ENCODE data around the gene KCNK6. TPM values are rescaled to one million over a fixed set of nuclear protein-coding genes. Genes with fewer than 3 reads are reported as not detected.

The KCNK6 gene
- total and polyA plus RNA-seq, 4 donors, result 3.0 to 10.8 (median 8.5) TPM

DNA sequence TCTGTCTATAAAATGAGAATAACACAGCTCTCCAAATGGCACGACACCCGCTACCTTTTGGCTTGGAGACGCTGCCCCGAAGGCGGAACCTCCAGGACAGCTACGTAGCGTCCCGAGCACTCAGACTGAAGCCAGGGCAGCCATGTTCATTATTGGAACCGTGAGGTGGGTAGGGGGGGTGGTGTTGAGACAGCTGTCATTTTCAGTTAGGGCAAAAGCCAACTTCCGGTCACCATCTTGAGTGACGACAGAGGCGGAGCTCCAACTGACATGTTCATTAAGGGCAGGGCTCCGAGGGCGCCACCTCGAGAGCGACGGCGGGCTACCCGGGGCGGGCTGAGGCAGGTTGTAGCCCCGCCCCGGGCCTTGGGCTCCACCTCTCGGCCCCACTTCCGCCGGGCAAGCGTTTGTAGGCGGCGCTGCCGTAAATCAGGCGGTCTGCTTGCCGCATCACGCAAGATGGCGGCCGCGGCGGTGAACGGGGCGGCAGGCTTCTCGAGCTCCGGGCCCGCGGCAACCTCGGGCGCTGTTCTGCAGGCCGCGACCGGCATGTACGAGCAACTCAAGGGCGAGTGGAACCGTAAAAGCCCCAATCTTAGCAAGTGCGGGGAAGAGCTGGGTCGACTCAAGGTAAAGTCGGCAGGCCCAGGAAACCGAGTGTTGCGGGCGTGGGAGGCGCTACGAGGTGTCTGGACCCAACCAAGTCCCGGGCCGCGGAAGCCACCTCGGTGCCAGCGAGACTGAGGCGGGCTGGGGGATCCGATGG is 54.9 kb downstream of the KCNK6 start, which contains the start of gene PSMD8:
Gene PSMD8, plus strand, starts transcription at position 240 of the 766 bp plus-strand sequence. Its CDS starts 31 bp downstream, at position 271.
- ATAC-seq (ENCODE audit: insufficient read depth, low FRiP score) (peak; percentile 100), DNase-seq (peak; percentile 99 to 100 (median 99))
- H3K27ac ChIP-seq (ENCODE audit: low read depth in 1 of 2, low read length in 1 of 2), result peak within 1 kb of the TSS; percentile 91 to 94
- WGBS, 2 donors, result 1% methylated on average over 59 to 65 of the region's 65 CpGs
- peaks cover 0 to 4% (median 3%) of the 10 kb centered on the region in 3 donors for H3K27me3 ChIP-seq (ENCODE audit: control insufficient read depth in 3 of 3, insufficient read depth in 3 of 3, low read length in 2 of 3)
- H3K4me1 ChIP-seq (ENCODE audit: control insufficient read depth in 5 of 5, insufficient read depth in 5 of 5, low read length in 5 of 5), result peaks cover 5 to 14% (median 9%) of the 10 kb centered on the region in 5 donors
- H3K9ac ChIP-seq (ENCODE audit: insufficient read depth in 1 of 2, low read length in 2 of 2), result peak within 1 kb of the TSS; percentile 91 to 93
- TF ChIP-seq, protein P1, sequence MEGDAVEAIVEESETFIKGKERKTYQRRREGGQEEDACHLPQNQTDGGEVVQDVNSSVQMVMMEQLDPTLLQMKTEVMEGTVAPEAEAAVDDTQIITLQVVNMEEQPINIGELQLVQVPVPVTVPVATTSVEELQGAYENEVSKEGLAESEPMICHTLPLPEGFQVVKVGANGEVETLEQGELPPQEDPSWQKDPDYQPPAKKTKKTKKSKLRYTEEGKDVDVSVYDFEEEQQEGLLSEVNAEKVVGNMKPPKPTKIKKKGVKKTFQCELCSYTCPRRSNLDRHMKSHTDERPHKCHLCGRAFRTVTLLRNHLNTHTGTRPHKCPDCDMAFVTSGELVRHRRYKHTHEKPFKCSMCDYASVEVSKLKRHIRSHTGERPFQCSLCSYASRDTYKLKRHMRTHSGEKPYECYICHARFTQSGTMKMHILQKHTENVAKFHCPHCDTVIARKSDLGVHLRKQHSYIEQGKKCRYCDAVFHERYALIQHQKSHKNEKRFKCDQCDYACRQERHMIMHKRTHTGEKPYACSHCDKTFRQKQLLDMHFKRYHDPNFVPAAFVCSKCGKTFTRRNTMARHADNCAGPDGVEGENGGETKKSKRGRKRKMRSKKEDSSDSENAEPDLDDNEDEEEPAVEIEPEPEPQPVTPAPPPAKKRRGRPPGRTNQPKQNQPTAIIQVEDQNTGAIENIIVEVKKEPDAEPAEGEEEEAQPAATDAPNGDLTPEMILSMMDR (IDR thresholded peaks at IDR 0.05; ENCODE audit: control extremely low read depth, extremely low read depth), result no peak
- peaks cover 0 to 15% (median 9%) of the 10 kb centered on the region in 4 donors for H3K36me3 ChIP-seq (ENCODE audit: control insufficient read depth in 4 of 4, insufficient read depth in 4 of 4, low read length in 4 of 4)
- H3K4me3 ChIP-seq, result peak within 1 kb of the TSS; percentile 89
- no peaks in the 10 kb centered on the region for H3K9me3 ChIP-seq (ENCODE audit: control insufficient read depth in 4 of 4, insufficient read depth in 3 of 4, low read length in 3 of 4)

DNA sequence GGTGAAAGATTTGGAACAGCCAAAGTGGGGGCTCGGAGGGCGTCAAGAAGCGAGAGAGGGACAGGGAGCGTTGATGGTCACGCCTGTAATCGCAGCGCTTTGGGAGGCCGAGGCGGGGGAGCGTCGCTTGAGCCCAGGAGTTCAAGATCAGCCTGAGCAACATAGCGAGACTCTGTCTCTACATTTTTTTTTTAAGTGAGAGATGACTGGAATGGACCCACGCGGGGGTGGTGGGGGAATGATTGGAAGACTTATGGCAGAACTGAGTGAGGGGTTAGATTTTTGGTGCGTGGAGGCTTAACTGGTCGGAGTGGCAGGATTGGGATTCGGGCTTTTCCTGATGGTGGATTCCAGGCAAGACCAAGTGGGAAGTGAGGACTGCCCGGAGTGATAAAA is 55.5 kb downstream of the KCNK6 start:
- TF ChIP-seq, protein P1 (IDR thresholded peaks at IDR 0.05; ENCODE audit: control extremely low read depth, extremely low read depth), result no peak
- ATAC-seq (ENCODE audit: insufficient read depth, low FRiP score) (no peak), DNase-seq (no peak)
- H3K27me3 ChIP-seq (ENCODE audit: control insufficient read depth in 3 of 3, insufficient read depth in 3 of 3, low read length in 2 of 3), result no peaks in the 10 kb centered on the region
- H3K9ac ChIP-seq (ENCODE audit: insufficient read depth in 1 of 2, low read length in 2 of 2), result peak overlapping the region; percentile 91 to 93
- H3K36me3 ChIP-seq (ENCODE audit: control insufficient read depth in 4 of 4, insufficient read depth in 4 of 4, low read length in 4 of 4), result peaks cover 0 to 17% (median 11%) of the 10 kb centered on the region in 4 donors
- peaks cover 5 to 14% (median 9%) of the 10 kb centered on the region in 5 donors for H3K4me1 ChIP-seq (ENCODE audit: control insufficient read depth in 5 of 5, insufficient read depth in 5 of 5, low read length in 5 of 5)
- H3K4me3 ChIP-seq, result peak overlapping the region; percentile 89
- 1 to 2% methylated on average over 18 of the region's 18 CpGs for WGBS, 2 donors
- no peaks in the 10 kb centered on the region for H3K9me3 ChIP-seq (ENCODE audit: control insufficient read depth in 4 of 4, insufficient read depth in 3 of 4, low read length in 3 of 4)
- peak overlapping the region; percentile 91 to 94 for H3K27ac ChIP-seq (ENCODE audit: low read depth in 1 of 2, low read length in 1 of 2)

DNA sequence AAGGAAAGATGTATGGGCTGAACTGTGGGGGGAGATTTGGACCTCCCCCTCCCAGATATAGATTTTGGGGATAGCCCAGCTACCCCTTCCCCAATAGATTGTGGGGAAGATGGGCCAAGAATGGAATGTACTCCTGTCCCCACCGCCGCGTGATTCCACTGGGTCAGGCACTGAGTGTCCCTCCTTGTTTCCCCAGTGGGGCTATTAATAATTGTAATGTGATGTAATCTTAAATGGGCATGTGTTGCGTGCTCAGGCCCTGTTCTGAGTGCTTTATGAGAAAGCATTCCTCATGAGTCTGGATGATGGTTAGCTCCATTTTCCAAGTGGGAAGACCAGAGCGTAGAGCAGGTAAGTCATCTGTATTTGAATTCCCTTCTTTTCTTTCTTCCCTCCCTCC is 56.1 kb downstream of the KCNK6 start:
- no peak for DNase-seq
- Histone ChIP-seq H3K4me1 (ENCODE audit: control insufficient read depth in 5 of 5, insufficient read depth in 5 of 5, low read length in 5 of 5) (peaks cover 5 to 14% (median 9%) of the 10 kb centered on the region in 5 donors), H3K4me3 (peak overlapping the region; percentile 89), H3K27ac (ENCODE audit: low read depth in 1 of 2, low read length in 1 of 2) (peak overlapping the region in 1 of 2 donors; percentile 94), H3K9me3 (ENCODE audit: control insufficient read depth in 4 of 4, insufficient read depth in 3 of 4, low read length in 3 of 4) (no peaks in the 10 kb centered on the region), H3K27me3 (ENCODE audit: control insufficient read depth in 3 of 3, insufficient read depth in 3 of 3, low read length in 2 of 3) (no peaks in the 10 kb centered on the region), H3K9ac (ENCODE audit: insufficient read depth in 1 of 2, low read length in 2 of 2) (peak overlapping the region; percentile 91 to 93), H3K36me3 (ENCODE audit: control insufficient read depth in 4 of 4, insufficient read depth in 4 of 4, low read length in 4 of 4) (peaks cover 5 to 23% (median 13%) of the 10 kb centered on the region in 4 donors)
- WGBS, 2 donors, result 79 to 86% methylated on average over 5 of the region's 5 CpGs
- no peak for ATAC-seq (ENCODE audit: insufficient read depth, low FRiP score)
- TF ChIP-seq, protein P1 (IDR thresholded peaks at IDR 0.05; ENCODE audit: control extremely low read depth, extremely low read depth), result no peak

All from lung (tissue), 12 donors.